ENCODE measurements around the gene LAPTM5. TPM values are rescaled to one million over a fixed set of nuclear protein-coding genes. Genes with fewer than 3 reads are reported as not detected.

The LAPTM5 gene
- total and polyA plus RNA-seq, 4 donors: 18.0 to 46.2 (median 28.1) TPM

- Histone ChIP-seq H3K9me3 (ENCODE audit: control insufficient read depth in 4 of 4, low read length in 3 of 4) (no peaks in the 10 kb centered on the region), H3K4me3 (ENCODE audit: low read depth in 1 of 3, low read length in 3 of 3) (no peak overlapping the region), H3K4me1 (ENCODE audit: control insufficient read depth in 4 of 4, insufficient read depth in 4 of 4, low read length in 3 of 4) (peaks cover 0 to 7% (median 0%) of the 10 kb centered on the region in 4 donors), H3K27me3 (ENCODE audit: control insufficient read depth in 4 of 4, insufficient read depth in 4 of 4, low read length in 3 of 4) (no peaks in the 10 kb centered on the region), H3K27ac (ENCODE audit: low read depth in 1 of 2, low read length in 2 of 2) (no peak overlapping the region), H3K9ac (ENCODE audit: low read depth in 1 of 2, low read length in 2 of 2) (no peak overlapping the region), H3K36me3 (ENCODE audit: control insufficient read depth in 4 of 4, insufficient read depth in 3 of 4, low read depth in 1 of 4, low read length in 3 of 4) (no peaks in the 10 kb centered on the region)
- DNase-seq (ENCODE audit: low spot score): no peak
- TF ChIP-seq TAF1 (conservative IDR thresholded peaks at IDR 0.05) (no peak), MAX (IDR thresholded peaks at IDR 0.05) (no peak), RXRA (IDR thresholded peaks at IDR 0.05) (no peak), FOXA1 (IDR thresholded peaks at IDR 0.05) (no peak), EGR1 (IDR thresholded peaks at IDR 0.05; ENCODE audit: low read depth in 2 of 2) (no peak), ZBTB33 (IDR thresholded peaks at IDR 0.05) (no peak), HNF4A (conservative IDR thresholded peaks at IDR 0.05) (no peak), RAD21 (IDR thresholded peaks at IDR 0.05) (no peak), YY1 (IDR thresholded peaks at IDR 0.05) (no peak), CTCF (IDR thresholded peaks at IDR 0.05; ENCODE audit: low read depth, low read length, missing input control) (no peak), GABPA (IDR thresholded peaks at IDR 0.05 in 1 of 2, conservative IDR thresholded peaks at IDR 0.05 in 1 of 2) (no peak), SP1 (IDR thresholded peaks at IDR 0.05) (no peak), REST (IDR thresholded peaks at IDR 0.05) (no peak), NR2F2 (IDR thresholded peaks at IDR 0.05) (no peak), FOXA2 (IDR thresholded peaks at IDR 0.05) (no peak), ATF3 (IDR thresholded peaks at IDR 0.05) (no peak), JUND (IDR thresholded peaks at IDR 0.05) (no peak), HNF4G (IDR thresholded peaks at IDR 0.05) (no peak)
- 72% methylated on average over 11 of the region's 11 CpGs for WGBS
These were observed 4.0 kb upstream of the LAPTM5 start for GRCh38 chr1:30761381-30762151.
